ENCODE results near the gene SKAP1.

GRCh38 chr17:48333034-48333530 lies 96.9 kb downstream of the SKAP1 start:
- TF ChIP-seq CTCF (IDR thresholded peaks at IDR 0.05), result no peak
- TF ChIP-seq POLR2A (IDR thresholded peaks at IDR 0.05), result no peak

Data from heart left ventricle (tissue), 13 donors.